Bone marrow (tissue), 2 donors: ENCODE data around the gene C1QL3.

Source experiments
- DNase-seq, 2 donors: peaks; one replicate each; lab custom pipeline; 2025; lab: John Stamatoyannopoulos, UW

C1QL3 gene

DNA sequence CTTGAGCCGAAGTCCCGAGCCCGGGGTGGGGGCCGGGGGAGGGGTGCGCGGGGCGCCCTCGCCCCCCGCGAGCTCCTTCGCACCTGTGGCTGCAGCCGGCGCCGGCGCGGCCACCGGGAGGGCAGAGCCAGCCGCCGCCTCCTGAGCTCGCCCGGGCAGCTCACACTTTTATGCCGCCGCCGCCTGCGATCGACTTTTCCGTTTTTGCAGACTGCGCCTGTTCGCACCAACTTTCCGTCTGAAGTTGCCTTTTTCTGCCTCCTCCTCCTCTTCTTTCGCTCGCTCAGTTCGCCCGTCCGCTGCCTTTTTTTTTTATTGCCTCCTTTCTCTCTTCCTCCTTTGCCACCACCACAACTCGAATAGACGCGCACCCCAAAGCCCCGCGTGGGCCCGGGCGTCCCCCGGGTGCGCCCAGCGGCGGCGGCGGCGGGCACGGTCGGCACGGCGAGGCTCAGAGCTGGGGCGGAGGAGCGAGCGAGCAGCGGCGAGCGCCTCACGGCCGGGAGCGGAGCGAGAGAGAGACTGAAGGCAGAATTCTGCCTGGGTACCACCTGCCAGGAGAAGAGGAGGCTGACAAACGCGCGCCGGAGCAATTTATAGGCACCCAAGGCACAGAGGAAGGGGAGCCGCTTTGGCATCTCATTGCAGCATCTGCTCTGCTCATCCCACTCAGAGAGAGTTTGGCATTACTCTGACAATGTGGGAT is at the start of gene C1QL3:
C1QL3 (minus strand) TSS at position 569 of the 706 bp plus-strand sequence. CDS start 814 bp downstream, outside the sequence.
- DNase-seq: peak in 1 of 2 donors; percentile 24

DNA sequence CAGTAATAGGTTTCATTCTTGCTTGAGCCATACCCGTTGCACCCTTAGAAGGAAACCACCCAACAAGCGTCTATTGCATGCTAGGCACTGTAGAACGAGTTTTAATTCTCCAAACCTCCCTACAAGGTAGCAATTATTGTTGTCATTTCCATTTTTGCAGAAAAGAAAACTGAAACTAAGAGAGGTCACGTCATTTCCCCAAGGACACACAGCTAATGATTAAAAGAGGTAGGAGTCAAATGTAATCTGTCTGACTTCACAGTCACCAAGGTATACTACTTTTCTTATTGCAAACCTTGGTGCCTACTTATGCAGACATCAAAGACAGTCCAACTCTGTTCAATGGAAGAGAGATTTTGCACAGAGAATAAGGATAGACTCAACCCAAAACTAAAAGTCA is 49.1 kb upstream of the C1QL3 start:
- no peak for DNase-seq

GRCh38 chr10:16566202-16566805 is 44.6 kb upstream of the C1QL3 start:
- no peak for DNase-seq

DNA sequence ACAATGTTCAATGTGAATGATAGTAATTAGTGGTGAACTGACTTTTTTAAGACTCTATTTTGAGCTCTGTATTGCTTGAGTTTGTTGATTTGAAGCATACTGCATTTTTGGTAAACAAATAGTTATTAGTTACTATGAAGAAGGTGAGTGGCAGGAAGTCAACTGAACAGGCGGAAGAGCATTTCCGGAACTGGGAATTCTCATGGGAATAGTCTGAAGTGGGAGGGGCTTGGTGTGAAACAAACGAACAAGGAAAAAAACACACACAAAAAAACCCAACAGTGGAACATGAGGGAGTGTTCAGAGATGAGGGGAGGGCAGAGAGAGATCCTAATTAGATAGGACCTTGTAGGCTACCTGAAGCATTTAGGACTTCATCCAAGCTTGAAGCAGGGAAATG is 43.9 kb upstream of the C1QL3 start:
- no peak for DNase-seq

GRCh38 chr10:16562891-16563290 is 41.2 kb upstream of the C1QL3 start:
- no peak for DNase-seq

- DNase-seq: no peak
These were observed 37.6 kb upstream of the C1QL3 start for GRCh38 chr10:16559236-16559773.

GRCh38 chr10:16547973-16548372 is 26.3 kb upstream of the C1QL3 start:
- DNase-seq: no peak

DNA sequence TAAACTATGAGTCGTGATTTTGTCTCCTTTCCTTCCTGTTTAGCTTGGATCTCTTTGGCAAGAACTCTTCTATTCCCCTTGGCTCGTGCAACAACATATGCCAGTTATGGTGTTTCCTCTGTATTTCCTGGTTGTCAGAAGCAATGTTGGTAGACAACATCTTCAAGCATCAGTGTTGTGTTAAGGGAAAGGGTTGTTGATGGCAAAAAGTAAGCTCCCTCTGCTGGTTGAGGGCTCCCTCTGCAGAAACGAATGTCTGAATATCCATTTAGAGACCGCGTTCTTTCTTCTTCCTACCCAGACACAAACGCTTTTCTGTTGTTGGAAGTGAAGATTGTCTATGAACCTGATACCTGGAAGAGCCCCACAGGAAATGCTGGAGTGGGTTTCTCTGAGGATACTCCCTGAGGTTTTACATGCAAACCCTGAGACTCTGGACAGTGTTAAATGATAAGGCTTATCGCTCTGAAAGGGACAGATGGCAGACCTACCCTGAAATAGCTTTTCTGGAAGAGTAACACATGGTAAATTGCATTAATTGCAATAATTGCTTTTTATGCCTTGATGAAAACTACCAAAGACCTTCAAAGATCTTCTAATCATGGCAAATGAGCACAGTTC is 23.5 kb upstream of the C1QL3 start:
- DNase-seq: no peak

DNA sequence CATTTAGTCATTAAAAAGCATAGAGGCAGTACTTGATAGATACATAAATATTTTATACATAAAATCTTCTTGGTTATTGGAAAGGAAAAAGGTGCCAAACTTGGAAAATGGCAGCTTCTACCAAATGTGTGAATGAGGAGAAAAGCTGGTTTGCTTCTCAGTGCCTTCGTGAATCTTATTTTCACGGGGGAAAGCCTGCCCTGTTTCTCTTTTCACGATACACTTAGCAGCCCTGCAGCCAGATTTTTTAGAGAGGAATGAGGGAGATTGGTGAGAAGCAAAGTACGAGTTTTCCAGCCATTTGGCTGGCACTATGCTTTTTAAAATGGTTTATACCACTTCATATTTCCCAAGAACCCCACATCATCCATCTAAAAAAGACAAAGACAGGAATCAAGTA is 22.9 kb upstream of the C1QL3 start:
- DNase-seq: no peak

GRCh38 chr10:16544099-16544498 is 22.4 kb upstream of the C1QL3 start:
- no peak for DNase-seq

- DNase-seq: no peak
These were observed 14.5 kb upstream of the C1QL3 start for GRCh38 chr10:16536155-16536554.

- DNase-seq: no peak
These were observed 8.2 kb upstream of the C1QL3 start for GRCh38 chr10:16529853-16530252.

DNA sequence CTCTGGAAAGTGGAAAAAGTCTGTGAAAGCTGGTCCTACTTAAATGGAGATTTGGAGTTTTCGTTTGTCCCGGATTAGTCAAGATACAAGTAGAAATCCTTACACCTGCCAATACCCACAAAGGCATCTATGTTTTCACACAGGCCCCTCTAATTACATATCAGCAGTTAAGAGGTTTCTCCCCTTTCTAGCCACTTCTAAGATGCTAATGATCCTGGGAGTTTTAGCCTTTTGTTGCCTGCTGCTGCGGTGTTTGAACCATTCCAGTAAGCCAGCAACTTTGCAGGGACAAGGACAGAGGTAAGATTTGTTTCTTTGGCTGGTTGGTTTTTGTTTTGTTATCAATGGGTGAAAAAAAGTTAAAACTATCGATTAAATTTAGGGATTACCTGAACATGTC is 5.8 kb upstream of the C1QL3 start:
- DNase-seq: no peak

DNA sequence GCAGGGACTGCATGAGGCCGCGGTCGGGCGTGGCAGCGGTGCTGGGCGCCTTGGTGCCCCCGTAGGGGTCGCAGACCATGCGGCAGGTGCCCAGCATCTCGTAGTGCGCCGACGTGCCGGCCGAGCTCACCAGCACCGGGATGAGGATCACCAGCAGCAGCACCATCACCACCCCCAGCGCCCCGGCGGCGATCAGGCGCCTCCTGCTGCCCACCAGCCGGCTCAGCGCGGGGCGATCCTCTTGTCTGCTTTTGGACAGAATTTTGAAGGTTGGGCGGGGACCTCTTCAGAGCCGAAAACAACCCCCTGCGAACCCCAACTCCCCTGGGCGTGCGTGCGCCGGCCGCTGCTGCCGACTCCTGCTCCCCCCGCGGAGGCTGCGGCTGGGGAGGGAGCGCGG is 779 bp downstream of the C1QL3 start:
- DNase-seq: no peak

DNA sequence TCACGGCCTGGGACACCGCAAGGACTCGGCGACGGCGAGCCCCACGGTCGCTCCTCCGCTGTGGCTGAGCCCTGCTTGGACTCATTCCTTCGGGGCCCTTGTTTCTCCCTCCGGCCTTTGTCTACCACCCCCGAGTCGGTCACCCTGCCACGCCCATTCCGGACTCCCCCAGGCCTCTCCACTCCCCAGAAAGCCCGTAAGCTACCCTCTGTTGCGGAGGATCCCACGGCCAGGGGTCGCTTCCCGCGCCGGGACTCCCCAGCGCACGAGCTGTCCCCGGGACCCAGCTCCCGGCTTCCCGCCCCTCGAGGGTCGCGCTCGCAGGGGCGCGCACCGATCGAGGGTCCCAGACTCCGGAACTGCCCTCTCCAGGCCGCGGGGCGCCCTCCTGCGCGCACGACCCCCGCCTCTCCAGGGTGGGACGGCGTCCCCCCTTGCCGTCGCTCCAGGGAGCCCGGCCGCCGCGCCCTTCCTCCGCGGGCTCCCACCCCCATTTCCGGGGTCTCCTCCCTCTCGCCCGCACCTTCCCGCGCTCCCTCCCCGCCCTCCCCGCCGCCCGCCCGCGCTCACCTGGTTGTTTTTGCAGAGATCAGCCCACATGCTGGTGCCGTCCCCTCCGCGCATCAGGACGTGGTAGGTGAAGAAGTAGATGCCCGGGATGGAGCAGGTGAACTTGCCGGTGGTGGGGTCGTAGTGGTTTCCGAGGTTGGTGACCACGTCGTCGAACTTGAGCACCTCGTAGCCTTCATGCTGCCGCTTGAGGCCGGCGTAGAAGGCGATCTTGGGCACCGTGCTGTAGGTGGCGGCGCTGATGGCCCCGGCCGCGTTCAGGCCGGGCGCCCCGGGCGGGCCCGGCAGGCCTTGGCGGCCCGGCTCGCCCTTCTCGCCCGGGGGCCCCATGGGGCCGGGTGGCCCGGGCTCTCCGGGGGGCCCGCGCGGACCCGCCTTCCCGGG is 1.5 kb downstream of the C1QL3 start:
- no peak for DNase-seq

- no peak for DNase-seq
These were observed 2.3 kb downstream of the C1QL3 start for GRCh38 chr10:16519250-16519907.

DNA sequence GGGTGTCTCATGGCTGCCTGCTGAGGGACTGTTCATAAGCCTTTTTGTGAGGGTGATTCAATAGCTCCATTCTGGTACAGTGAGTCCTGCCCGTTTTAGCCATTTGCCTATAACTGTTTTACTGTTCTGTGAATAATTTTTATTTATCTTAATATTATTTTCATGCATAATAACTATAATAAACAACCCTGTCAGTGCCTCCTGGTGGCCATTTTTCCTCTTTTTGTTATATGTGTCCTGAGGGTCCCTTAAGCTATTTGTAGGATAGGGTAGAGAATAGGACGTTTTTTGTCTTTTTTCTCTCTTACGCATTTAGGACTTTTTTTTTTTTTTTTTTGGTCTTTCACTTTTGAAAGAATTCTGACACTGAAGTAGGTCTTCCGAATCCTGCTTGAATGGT is 2.9 kb downstream of the C1QL3 start:
- no peak for DNase-seq

DNA sequence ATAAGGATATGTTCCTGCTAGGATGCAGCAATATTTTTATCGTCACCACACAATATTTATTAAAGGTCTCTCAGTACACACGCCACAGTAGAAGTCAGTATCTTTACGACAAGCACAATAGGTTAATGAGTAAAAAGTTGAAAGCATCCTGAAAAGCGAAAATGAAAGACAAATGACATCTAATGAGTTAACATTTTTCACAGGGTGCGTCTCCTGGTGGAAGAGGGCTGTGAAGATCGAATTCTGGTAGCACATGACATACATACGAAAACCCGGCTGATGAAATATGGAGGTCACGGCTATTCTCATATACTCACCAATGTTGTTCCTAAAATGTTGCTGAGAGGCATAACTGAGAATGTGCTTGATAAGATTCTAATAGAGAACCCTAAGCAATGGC is 10.8 kb downstream of the C1QL3 start:
- DNase-seq: no peak

GRCh38 chr10:16509996-16510395 is 11.7 kb downstream of the C1QL3 start:
- DNase-seq: no peak

DNA sequence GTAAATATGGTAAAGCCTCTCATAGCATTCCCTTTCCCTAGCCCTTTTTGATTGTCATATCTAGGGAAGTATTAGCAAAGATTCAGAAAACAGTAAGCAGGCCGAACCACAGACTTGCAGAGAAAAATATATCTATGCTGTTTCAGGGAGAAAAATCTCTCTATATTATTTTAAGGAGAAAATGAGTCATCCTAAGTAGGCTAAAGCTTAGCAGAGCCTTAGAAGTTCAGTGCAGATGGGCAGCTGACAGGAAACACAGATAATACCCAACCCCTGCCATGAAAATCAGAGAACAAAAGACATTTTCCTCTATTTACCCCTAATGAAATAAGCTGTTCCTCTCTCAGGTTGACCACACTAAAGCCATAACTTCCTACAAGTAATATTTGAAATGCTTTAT is 16.5 kb downstream of the C1QL3 start:
- DNase-seq: no peak

GRCh38 chr10:16497911-16498310 is 23.8 kb downstream of the C1QL3 start:
- DNase-seq: no peak
